IMR-90 (cell line): Measurements from ENCODE around the gene PDYN. TPM values are rescaled to one million over a fixed set of nuclear protein-coding genes. Genes with fewer than 3 reads are reported as not detected.

ENCODE experiments used
- ATAC-seq: fragments of 200-7000 bp; cut with Tn5 transposase; 2 replicates; pipeline ENCODE4 v1.9.1; 2020; ENCODE audit warnings: low read depth, mild to moderate bottlenecking, moderate library complexity
- BruUV-seq: library from RNA; stranded (reverse); fragments of 400-500 nt; replicated peaks from 2 replicates; lab custom pipeline; 2021; lab: Mats Ljungman, UMichigan
- CTCF ChIA-PET: fragments of 300-600 bp; formaldehyde crosslinking; extraction: SDS; loops from one replicate; lab custom pipeline; 2021; ENCODE audit warnings: antibody characterized with exemption; lab: Yijun Ruan, JAX
- POLR2A ChIA-PET: fragments of 300-600 bp; sonication (Branson Sonifier 250); formaldehyde crosslinking; loops from one replicate; lab custom pipeline; 2022; ENCODE audit warnings: antibody characterized with exemption; ENCODE audit not compliant: unreplicated experiment; lab: Charles Lee
- DNase-seq: peaks from one replicate; pipeline ENCODE4 v3.0.0; 2013
- H2AFZ ChIP-seq: replicated peaks from 2 replicates; pipeline ENCODE3; 2013; ENCODE audit warnings: low read length, mild to moderate bottlenecking; ENCODE audit not compliant: poor library complexity
- H2AK5ac ChIP-seq: 2 replicates; pipeline ENCODE4 v1.6.1; 2013; ENCODE audit warnings: low read depth, low read length, inconsistent platforms
- H2AK9ac ChIP-seq: replicated peaks from 2 replicates; pipeline ENCODE3; 2013; ENCODE audit warnings: mild to moderate bottlenecking, low read depth, low read length, moderate library complexity; ENCODE audit not compliant: poor library complexity
- H2BK120ac ChIP-seq: 2 replicates; pipeline ENCODE4 v1.6.1; 2013; ENCODE audit warnings: low read depth, low read length, inconsistent platforms
- H2BK15ac ChIP-seq: 3 replicates; pipeline ENCODE4 v1.6.1; 2013; ENCODE audit warnings: low read depth, low read length, inconsistent platforms
- H2BK20ac ChIP-seq: 2 replicates; pipeline ENCODE4 v1.6.1; 2013; ENCODE audit warnings: low read depth, mild to moderate bottlenecking, inconsistent platforms, low read length, moderate library complexity
- H2BK5ac ChIP-seq: 2 replicates; pipeline ENCODE4 v1.6.1; 2013; ENCODE audit warnings: mild to moderate bottlenecking, low read depth, low read length, inconsistent platforms; ENCODE audit not compliant: poor library complexity, severe bottlenecking
- H3K14ac ChIP-seq: replicated peaks from 2 replicates; pipeline ENCODE4 v1.6.1; 2013; ENCODE audit warnings: low read depth, low read length, inconsistent platforms
- H3K18ac ChIP-seq: 2 replicates; pipeline ENCODE4 v1.6.1; 2013; ENCODE audit warnings: low read depth, low read length, control low read depth
- H3K23ac ChIP-seq: 2 replicates; pipeline ENCODE4 v1.6.1; 2013; ENCODE audit warnings: low read depth, low read length, inconsistent platforms
- H3K27ac ChIP-seq: 2 replicates; pipeline ENCODE4 v1.5.1; 2013; ENCODE audit warnings: mild to moderate bottlenecking, control low read depth, low read length; ENCODE audit not compliant: insufficient read depth
- H3K27me3 ChIP-seq: 2 replicates; pipeline ENCODE4 v1.6.1; 2013; ENCODE audit warnings: low read length; ENCODE audit not compliant: control insufficient read depth, insufficient read depth
- H3K36me3 ChIP-seq: 2 replicates; pipeline ENCODE4 v1.6.1; 2013; ENCODE audit warnings: low read length, mixed read lengths; ENCODE audit not compliant: control insufficient read depth, insufficient read depth
- H3K4ac ChIP-seq: 2 replicates; pipeline ENCODE4 v1.6.1; 2013; ENCODE audit warnings: low read depth, low read length, inconsistent platforms
- H3K4me1 ChIP-seq: 2 replicates; pipeline ENCODE4 v1.6.1; 2013; ENCODE audit warnings: low read length, mixed read lengths; ENCODE audit not compliant: control insufficient read depth, insufficient read depth
- H3K4me2 ChIP-seq: 2 replicates; pipeline ENCODE4 v1.6.1; 2013; ENCODE audit warnings: low read depth, mild to moderate bottlenecking, control low read depth, low read length, moderate library complexity
- H3K4me3 ChIP-seq: 2 replicates; pipeline ENCODE4 v1.5.1; 2013; ENCODE audit warnings: low read depth, mild to moderate bottlenecking, control low read depth, low read length, moderate library complexity; ENCODE audit not compliant: insufficient read depth
- H3K56ac ChIP-seq: 2 replicates; pipeline ENCODE4 v1.6.1; 2013; ENCODE audit warnings: low read length, inconsistent platforms; ENCODE audit not compliant: insufficient read depth; ENCODE audit errors: extremely low read depth
- H3K79me1 ChIP-seq, 2 experiments: 2 replicates each; pipeline ENCODE4 v1.6.1; 2013; ENCODE audit warnings: low read length in 2 of 2, inconsistent platforms in 1 of 2, low read depth in 1 of 2
- H3K9ac ChIP-seq: 2 replicates; pipeline ENCODE4 v1.6.1; 2013; ENCODE audit warnings: low read depth, low read length, control low read depth
- H3K9me1 ChIP-seq: 2 replicates; pipeline ENCODE4 v1.6.1; 2013; ENCODE audit warnings: low read length, inconsistent platforms; ENCODE audit not compliant: insufficient read depth
- H3K9me3 ChIP-seq: 2 replicates; pipeline ENCODE4 v1.6.1; 2013; ENCODE audit warnings: low read length; ENCODE audit not compliant: control insufficient read depth, insufficient read depth
- H4K20me1 ChIP-seq: 2 replicates; pipeline ENCODE4 v1.6.1; 2013; ENCODE audit warnings: low read length, inconsistent platforms; ENCODE audit not compliant: insufficient read depth
- H4K5ac ChIP-seq: 2 replicates; pipeline ENCODE4 v1.6.1; 2013; ENCODE audit warnings: mild to moderate bottlenecking, low read depth, low read length, control low read depth
- H4K8ac ChIP-seq, 2 experiments: 2 replicates each; pipeline ENCODE4 v1.6.1; 2013; ENCODE audit warnings: low read depth in 2 of 2, low read length in 2 of 2, control low read depth in 1 of 2, inconsistent platforms in 1 of 2
- H4K91ac ChIP-seq: 2 replicates; pipeline ENCODE4 v1.6.1; 2013; ENCODE audit warnings: low read depth, low read length, inconsistent platforms; ENCODE audit not compliant: insufficient read depth
- CEBPB ChIP-seq: IDR thresholded peaks from 2 replicates; pipeline ENCODE4 v1.6.1; 2012; ENCODE audit warnings: low read depth, low read length, improper control_type of control experiment
- CTCF ChIP-seq: conservative IDR thresholded peaks from 2 replicates; pipeline ENCODE4 v1.5.1; 2012; ENCODE audit warnings: mild to moderate bottlenecking, low read depth, low read length, improper control_type of control experiment
- MAZ ChIP-seq: IDR thresholded peaks from 2 replicates; pipeline ENCODE4 v1.6.1; 2012; ENCODE audit warnings: low read depth, mild to moderate bottlenecking, low read length, improper control_type of control experiment, moderate library complexity, borderline replicate concordance
- POLR2A ChIP-seq: IDR thresholded peaks from 2 replicates; pipeline ENCODE4 v1.6.1; 2012; ENCODE audit warnings: mild to moderate bottlenecking, low read depth, low read length
- RAD21 ChIP-seq: IDR thresholded peaks from 2 replicates; pipeline ENCODE4 v1.6.1; 2012; ENCODE audit warnings: low read length, improper control_type of control experiment
- RCOR1 ChIP-seq: IDR thresholded peaks from 2 replicates; pipeline ENCODE4 v1.6.1; 2012; ENCODE audit warnings: mild to moderate bottlenecking, low read length, improper control_type of control experiment; ENCODE audit not compliant: insufficient replicate concordance
- WGBS, 2 experiments: methylation state at CpG; one replicate each; pipeline versions ENCODE4 v1.1.5 to v1.1.7; 2013; ENCODE audit warnings: missing lambda C conversion rate in 2 of 2; ENCODE audit not compliant: insufficient read length in 1 of 2; ENCODE audit errors: extremely low coverage in 2 of 2; 5-methylcytosine and 5-hydroxymethylcytosine counted together
- dilution Hi-C: fragments of 300-500 bp; cut with HindIII; formaldehyde crosslinking; loops from one replicate; pipeline ENCODE4 v1.14.3; 2018; ENCODE audit warnings: low sequenced_read_pairs; ENCODE audit not compliant: unreplicated experiment
- in situ Hi-C: fragments of 300-500 bp; cut with MboI; formaldehyde crosslinking; loops from 3 replicates; pipeline ENCODE4 v1.14.3; 2019; ENCODE audit warnings: low sequenced_read_pairs, inconsistent platforms, mixed read lengths
- intact Hi-C: fragments of 100-400 bp; cut with micrococcal nuclease; formaldehyde crosslinking; loops from 2 replicates; pipeline ENCODE4 v1.10.0; 2022
- polyA plus RNA-seq, 3 experiments: library from polyadenylated mRNA; depleted of rRNA; stranded (reverse); fragments of >200 nt; gene quantifications; 2 replicates each; pipeline ENCODE4 v1.2.3, GENCODE V29; 2012; ENCODE audit warnings: low replicate concordance in 1 of 3
- total RNA-seq: library from RNA; depleted of rRNA; stranded (reverse); fragments of >200 nt; gene quantifications from 2 replicates; pipeline ENCODE4 v1.2.3, GENCODE V29; 2012

PDYN gene
- total and polyA plus RNA-seq, 2 of the 4 experiments (the other 2 are of a cell fraction): not detected

GRCh38 chr20:2001119-2001518 is 7.3 kb upstream of the PDYN start:
- no peaks in the 10 kb centered on the region for H3K9me1 ChIP-seq
- no peak overlapping the region for H3K23ac ChIP-seq
- H3K27me3 ChIP-seq: peaks cover 7% of the 10 kb centered on the region
- H2AK9ac ChIP-seq: no peak overlapping the region
- no peak overlapping the region for H3K18ac ChIP-seq
- dilution Hi-C loops (no loop called here), intact Hi-C loops (no loop called here), in situ Hi-C loops (loop anchor here (10.0 kb wide), 1 partner anchor 174 kb away; no protein-coding TSS in a partner anchor)
- CTCF ChIA-PET: interaction anchor here (0.6 to 1.2 kb wide), 2 partner anchors 18 to 101 kb away, joined by 3 read pairs; no protein-coding TSS in a partner anchor
- no peaks in the 10 kb centered on the region for H3K9me3 ChIP-seq
- no peaks in the 10 kb centered on the region for H3K4me1 ChIP-seq
- no peak overlapping the region for H4K91ac ChIP-seq
- H3K14ac ChIP-seq: no peak overlapping the region
- no peak overlapping the region for H3K9ac ChIP-seq
- H2AFZ ChIP-seq: no peak overlapping the region
- no peaks in the 10 kb centered on the region for H3K79me1 ChIP-seq
- no peak overlapping the region for H2BK120ac ChIP-seq
- ATAC-seq: no peak
- H2BK5ac ChIP-seq: no peak overlapping the region
- H4K8ac ChIP-seq: no peak overlapping the region
- H2BK20ac ChIP-seq: no peak overlapping the region
- H2BK15ac ChIP-seq: no peak overlapping the region
- BruUV-seq: no TSS peak
- no peak overlapping the region for H4K5ac ChIP-seq
- no peaks in the 10 kb centered on the region for H3K36me3 ChIP-seq
- no peak for TF ChIP-seq CEBPB
- TF ChIP-seq MAZ: no peak
- TF ChIP-seq RCOR1: no peak
- TF ChIP-seq RAD21: no peak
- no peak for TF ChIP-seq CTCF
- no peak for TF ChIP-seq POLR2A
- no peak overlapping the region for H3K4me2 ChIP-seq
- no peak overlapping the region for H2AK5ac ChIP-seq
- H3K4ac ChIP-seq: no peak overlapping the region
- WGBS, 2 experiments: 18% methylated on average over 2 of the region's 3 CpGs; no CpG with 5 or more reads in 1 of the 2 experiments
- H3K27ac ChIP-seq: no peak overlapping the region
- H4K20me1 ChIP-seq: no peaks in the 10 kb centered on the region
- no peak overlapping the region for H3K4me3 ChIP-seq
- no peak for DNase-seq
- H3K56ac ChIP-seq: no peak overlapping the region; the same call in 1 of the 2 replicates
- POLR2A ChIA-PET: no interaction called here
